Measurements from ENCODE around the gene ZBTB17. TPM values are rescaled to one million over a fixed set of nuclear protein-coding genes. Genes with fewer than 3 reads are reported as not detected.

Gene ZBTB17
- total and polyA plus RNA-seq, 2 experiments from 2014 or later: 21.9 to 26.6 TPM

GRCh38 chr1:15946571-15947381 is 29.1 kb downstream of the ZBTB17 start:
- Histone ChIP-seq H3K27me3 (ENCODE audit: insufficient read depth) (no peaks in the 10 kb centered on the region), H3K27ac (ENCODE audit: low read depth) (no peak overlapping the region), H3K9me2 (ENCODE audit: insufficient read depth) (no peaks in the 10 kb centered on the region), H3K4me3 (no peak overlapping the region), H2AFZ (no peak overlapping the region), H3K36me3 (ENCODE audit: insufficient read depth) (no peaks in the 10 kb centered on the region; the same call in 1 of the 2 replicates), H3K4me2 (no peak overlapping the region), H3K4me1 (ENCODE audit: insufficient read depth) (peaks cover 27% of the 10 kb centered on the region), H3K79me2 (replicated peaks; ENCODE audit: insufficient read depth) (peaks cover 8% of the 10 kb centered on the region; the same call in 1 of the 2 replicates), H3F3A (replicated peaks; ENCODE audit: low read depth) (no peaks in the 10 kb centered on the region), H4K20me1 (replicated peaks; ENCODE audit: insufficient read depth) (no peaks in the 10 kb centered on the region)
- ATAC-seq (no peak), DNase-seq (ENCODE audit: low spot score) (no peak)
- TF ChIP-seq ZNF462 (CRISPR knock-in tag; IDR thresholded peaks at IDR 0.05) (no peak), STAT1 (IDR thresholded peaks at IDR 0.05; ENCODE audit: unreplicated experiment) (no peak), REST (IDR thresholded peaks at IDR 0.05; ENCODE audit: unreplicated experiment) (no peak), POLR2AphosphoS5 (IDR thresholded peaks at IDR 0.05; ENCODE audit: low read depth) (no peak), ZNF114 (CRISPR knock-in tag; IDR thresholded peaks at IDR 0.05) (no peak), CTCF (conservative IDR thresholded peaks at IDR 0.05; ENCODE audit: low read depth in 2 of 2) (no peak), NANOG (IDR thresholded peaks at IDR 0.05; ENCODE audit: borderline replicate concordance) (no peak), ETS1 (IDR thresholded peaks at IDR 0.05) (no peak), ZNF331 (CRISPR knock-in tag; IDR thresholded peaks at IDR 0.05; ENCODE audit: low read depth) (no peak), CREB1 (CRISPR knock-in tag; IDR thresholded peaks at IDR 0.05; ENCODE audit: low read depth) (no peak), EZH2 (IDR thresholded peaks at IDR 0.05; ENCODE audit: low read depth, unreplicated experiment) (no peak), JUNB (IDR thresholded peaks at IDR 0.05; ENCODE audit: unreplicated experiment) (no peak), EZH2phosphoT487 (IDR thresholded peaks at IDR 0.05; ENCODE audit: unreplicated experiment) (no peak)
- H3K27ac Mint-ChIP-seq: no peak overlapping the region
- no peaks in the 10 kb centered on the region for H3K9me3 Mint-ChIP-seq
- peaks cover 9% of the 10 kb centered on the region for H3K27me3 Mint-ChIP-seq (ENCODE audit: insufficient read depth, low read depth, poor library complexity)
- no peak overlapping the region for H3K4me3 Mint-ChIP-seq
- peaks cover 19% of the 10 kb centered on the region for H3K36me3 Mint-ChIP-seq (ENCODE audit: low read depth)
- H3K4me1 Mint-ChIP-seq: peaks cover 42% of the 10 kb centered on the region

Data from GM23338 (cell line).